Measurements from ENCODE around the gene FBXO31. TPM values are rescaled to one million over a fixed set of nuclear protein-coding genes. Genes with fewer than 3 reads are reported as not detected.

FBXO31 gene
- total RNA-seq, 1 experiment from 2014 or later, result 53.9 TPM

- peak overlapping the region; percentile 99 for H3K27ac Mint-ChIP-seq (ENCODE audit: low read depth, unreplicated experiment)
- BruUV-seq (replicated peaks), result TSS peak; percentile 59
- intact Hi-C loops (cut with micrococcal nuclease), result no loop called here
Measured at GRCh38 chr16:87375426-87376135, 8.0 kb downstream of the FBXO31 start.

GRCh38 chr16:87374313-87374712, 9.3 kb downstream of the FBXO31 start:
- CTCF ChIA-PET, result interaction anchor here (0.8 kb wide), 1 partner anchor 19 kb away, joined by 4 read pairs; no protein-coding TSS in a partner anchor
- no peak for TF ChIP-seq CTCF (IDR thresholded peaks at IDR 0.05; ENCODE audit: unreplicated experiment)
- Mint-ChIP-seq H3K27me3 (ENCODE audit: insufficient read depth, unreplicated experiment) (no peaks in the 10 kb centered on the region), H3K36me3 (ENCODE audit: insufficient read depth, unreplicated experiment) (peaks cover 10% of the 10 kb centered on the region), H3K4me1 (ENCODE audit: insufficient read depth, unreplicated experiment) (peaks cover 10% of the 10 kb centered on the region), H3K27ac (ENCODE audit: low read depth, unreplicated experiment) (peak overlapping the region; percentile 14), H3K9me3 (ENCODE audit: unreplicated experiment) (no peaks in the 10 kb centered on the region), H3K4me3 (ENCODE audit: unreplicated experiment) (no peak overlapping the region)
- BruUV-seq (replicated peaks), result no TSS peak
- DNase-seq (ENCODE audit: unreplicated experiment), result no peak
- intact Hi-C loops (cut with micrococcal nuclease), result no loop called here
- POLR2A ChIA-PET, result interaction anchor here (0.7 to 3.7 kb wide), 6 partner anchors 9 to 701 kb away, joined by 3 to 40 read pairs (median 15); partner anchors contain the start of genes C16orf95 and FBXO31

More at GRCh38 chr16:87375426-87376135, 8.0 kb downstream of the FBXO31 start:
- Mint-ChIP-seq H3K36me3 (ENCODE audit: insufficient read depth, unreplicated experiment) (peaks cover 6% of the 10 kb centered on the region), H3K4me1 (ENCODE audit: insufficient read depth, unreplicated experiment) (peaks cover 8% of the 10 kb centered on the region), H3K4me3 (ENCODE audit: unreplicated experiment) (peak overlapping the region; percentile 62), H3K27me3 (ENCODE audit: insufficient read depth, unreplicated experiment) (no peaks in the 10 kb centered on the region), H3K9me3 (ENCODE audit: unreplicated experiment) (no peaks in the 10 kb centered on the region)
- CTCF ChIA-PET, result interaction anchor here (0.6 to 1.3 kb wide), 3 partner anchors 18 to 85 kb away, joined by 3 to 4 read pairs (median 3); no protein-coding TSS in a partner anchor
- TF ChIP-seq CTCF (IDR thresholded peaks at IDR 0.05; ENCODE audit: unreplicated experiment), result no peak
- POLR2A ChIA-PET, result interaction anchor here (0.6 to 3.7 kb wide), 11 partner anchors 8 to 841 kb away, joined by 3 to 40 read pairs (median 4); partner anchors contain the start of genes C16orf95, FBXO31, FOXC2 and MAP1LC3B
- peak; percentile 63 for DNase-seq (ENCODE audit: unreplicated experiment)

GRCh38 chr16:87372305-87372704, 11.3 kb downstream of the FBXO31 start:
- intact Hi-C loops (cut with micrococcal nuclease), result no loop called here
- Mint-ChIP-seq H3K4me1 (ENCODE audit: insufficient read depth, unreplicated experiment) (peaks cover 13% of the 10 kb centered on the region), H3K4me3 (ENCODE audit: unreplicated experiment) (no peak overlapping the region), H3K9me3 (ENCODE audit: unreplicated experiment) (no peaks in the 10 kb centered on the region), H3K27me3 (ENCODE audit: insufficient read depth, unreplicated experiment) (no peaks in the 10 kb centered on the region), H3K27ac (ENCODE audit: low read depth, unreplicated experiment) (peak overlapping the region; percentile 13), H3K36me3 (ENCODE audit: insufficient read depth, unreplicated experiment) (peaks cover 12% of the 10 kb centered on the region)
- no TSS peak for BruUV-seq (replicated peaks)
- DNase-seq (ENCODE audit: unreplicated experiment), result no peak
- no peak for TF ChIP-seq CTCF (IDR thresholded peaks at IDR 0.05; ENCODE audit: unreplicated experiment)
- CTCF ChIA-PET, result interaction anchor here (0.7 to 1.4 kb wide), 4 partner anchors 9 to 309 kb away, joined by 3 to 5 read pairs (median 4); no protein-coding TSS in a partner anchor
- POLR2A ChIA-PET, result no interaction called here

GRCh38 chr16:87371261-87371866, 12.2 kb downstream of the FBXO31 start:
- H3K4me1 Mint-ChIP-seq (ENCODE audit: insufficient read depth, unreplicated experiment), result peaks cover 15% of the 10 kb centered on the region
- peak overlapping the region; percentile 13 for H3K27ac Mint-ChIP-seq (ENCODE audit: low read depth, unreplicated experiment)
- H3K4me3 Mint-ChIP-seq (ENCODE audit: unreplicated experiment), result no peak overlapping the region
- H3K9me3 Mint-ChIP-seq (ENCODE audit: unreplicated experiment), result no peaks in the 10 kb centered on the region
- intact Hi-C loops (cut with micrococcal nuclease), result no loop called here
- no TSS peak for BruUV-seq (replicated peaks)
- CTCF ChIA-PET, result interaction anchor here (0.7 to 1.4 kb wide), 3 partner anchors 10 to 46 kb away, joined by 3 to 5 read pairs (median 3); no protein-coding TSS in a partner anchor
- H3K27me3 Mint-ChIP-seq (ENCODE audit: insufficient read depth, unreplicated experiment), result no peaks in the 10 kb centered on the region
- POLR2A ChIA-PET, result interaction anchor here (0.7 kb wide), 1 partner anchor 30 kb away, joined by 3 read pairs; no protein-coding TSS in a partner anchor
- no peak for TF ChIP-seq CTCF (IDR thresholded peaks at IDR 0.05; ENCODE audit: unreplicated experiment)
- no peak for DNase-seq (ENCODE audit: unreplicated experiment)
- H3K36me3 Mint-ChIP-seq (ENCODE audit: insufficient read depth, unreplicated experiment), result peaks cover 22% of the 10 kb centered on the region
